ENCODE measurements around the gene WAPL.

The WAPL gene

GRCh38 chr10:86461963-86462804 lies 59.4 kb downstream of the WAPL start:
- DNase-seq (ENCODE audit: low read depth) = no peak
- no peak for TF ChIP-seq CTCF (IDR thresholded peaks at IDR 0.05; ENCODE audit: control insufficient read depth, extremely low read depth, insufficient read depth)
- no peak overlapping the region for H3K4me3 ChIP-seq (ENCODE audit: low read depth, low read length)

- no peak for TF ChIP-seq CTCF (IDR thresholded peaks at IDR 0.05; ENCODE audit: control insufficient read depth, extremely low read depth, insufficient read depth)
- no peak overlapping the region for H3K4me3 ChIP-seq (ENCODE audit: low read depth, low read length)
- no peak for DNase-seq (ENCODE audit: low read depth)
These were observed 70.0 kb downstream of the WAPL start for GRCh38 chr10:86451604-86451960.

GRCh38 chr10:86450806-86451603 lies 70.6 kb downstream of the WAPL start:
- TF ChIP-seq CTCF (IDR thresholded peaks at IDR 0.05; ENCODE audit: control insufficient read depth, extremely low read depth, insufficient read depth) = no peak

GRCh38 chr10:86449926-86450558 lies 71.5 kb downstream of the WAPL start:
- no peak for TF ChIP-seq CTCF (IDR thresholded peaks at IDR 0.05; ENCODE audit: control insufficient read depth, extremely low read depth, insufficient read depth)
- no peak overlapping the region for H3K4me3 ChIP-seq (ENCODE audit: low read depth, low read length)
- no peak for DNase-seq (ENCODE audit: low read depth)

More at GRCh38 chr10:86450806-86451603, 70.6 kb downstream of the WAPL start:
- no peak overlapping the region for H3K4me3 ChIP-seq (ENCODE audit: low read depth, low read length)
- no peak for DNase-seq (ENCODE audit: low read depth)

- H3K4me3 ChIP-seq (ENCODE audit: low read depth, low read length) = no peak overlapping the region
- no peak for TF ChIP-seq CTCF (IDR thresholded peaks at IDR 0.05; ENCODE audit: control insufficient read depth, extremely low read depth, insufficient read depth)
- DNase-seq (ENCODE audit: low read depth) = no peak
These were observed 74.2 kb downstream of the WAPL start for GRCh38 chr10:86447432-86447831.

DNA sequence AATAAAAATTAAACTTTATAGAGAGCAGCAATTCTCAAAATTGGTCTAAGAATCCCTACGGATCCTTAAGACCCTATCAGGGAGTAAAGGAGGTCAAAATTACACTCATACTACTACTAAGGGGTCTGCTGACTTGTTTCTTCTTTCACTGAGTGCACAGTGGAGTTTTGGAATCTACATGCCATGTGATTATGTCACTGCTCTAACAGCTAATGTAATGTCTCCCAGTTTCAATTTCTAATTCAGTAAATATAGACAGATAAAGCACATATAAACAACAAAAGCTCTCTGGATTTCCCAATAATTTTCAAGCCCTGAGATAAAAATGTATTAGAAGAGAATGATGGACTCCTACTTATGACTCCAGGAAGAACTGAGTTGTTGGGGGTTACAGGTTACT lies 74.6 kb downstream of the WAPL start:
- DNase-seq (ENCODE audit: low read depth) = no peak
- no peak for TF ChIP-seq CTCF (IDR thresholded peaks at IDR 0.05; ENCODE audit: control insufficient read depth, extremely low read depth, insufficient read depth)
- H3K4me3 ChIP-seq (ENCODE audit: low read depth, low read length) = no peak overlapping the region

All from LNCaP clone FGC (cell line).